GM18511 (cell line): ENCODE measurements around the gene NFIB.
A peak's percentile ranks its signal among the peaks of the same experiment; 100 is the strongest.

ENCODE experiments used
- ATAC-seq: cut with Tn5 transposase; IDR thresholded peaks from one replicate; pipeline ENCODE4 v1.9.1; 2021; ENCODE audit warnings: mild to moderate bottlenecking, moderate library complexity; ENCODE audit not compliant: unreplicated experiment

NFIB gene

DNA sequence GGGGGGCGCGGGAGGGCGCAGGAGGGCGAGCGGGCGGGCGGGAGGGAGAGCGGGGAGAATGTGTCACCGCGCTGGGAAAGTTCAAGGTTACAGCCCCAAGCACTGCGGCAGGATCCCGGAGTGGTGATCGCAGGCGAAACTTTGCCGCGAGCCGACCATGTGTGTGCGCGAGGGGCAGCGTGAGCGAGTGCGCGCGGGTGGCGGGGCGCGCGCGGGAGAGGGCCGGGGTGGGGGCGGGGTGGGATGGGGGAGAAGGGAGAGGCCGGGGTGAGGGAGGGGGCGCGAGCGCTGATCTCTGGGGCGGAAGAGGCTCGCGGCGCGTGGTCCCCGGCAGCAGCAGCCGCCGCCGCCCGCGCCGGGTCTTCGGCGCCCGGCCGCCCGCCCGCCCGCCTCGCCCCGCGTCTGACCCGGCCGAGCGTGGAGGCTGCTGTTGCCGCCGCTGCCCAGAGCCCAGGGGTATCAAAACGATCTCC, at the start of gene NFIB:
Gene NFIB (minus strand): TSS at position 191 of the 473 bp plus-strand sequence. CDS start 630 bp downstream, outside the sequence.
- ATAC-seq, result no peak

- ATAC-seq, result no peak
Measured at GRCh38 chr9:14362175-14362574, 48.2 kb upstream of the NFIB start.

DNA sequence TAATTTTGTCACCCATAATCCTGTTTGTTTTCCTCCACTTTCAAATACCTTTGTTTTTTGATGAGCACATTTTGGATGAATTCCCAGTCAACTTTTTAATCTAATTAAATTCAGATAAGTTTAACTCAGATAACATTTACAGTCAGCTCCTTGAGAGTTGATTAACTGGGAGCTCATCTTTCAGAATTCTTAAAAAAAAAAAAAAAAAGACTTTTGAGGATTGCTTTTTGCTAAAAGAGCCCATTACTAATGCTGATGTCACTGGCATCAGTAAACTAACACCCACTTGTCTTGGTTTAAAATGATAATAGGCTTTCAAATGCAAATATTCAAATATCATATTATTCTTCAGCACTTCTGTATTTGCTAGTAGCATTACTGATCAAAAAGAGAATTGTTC, 47.1 kb upstream of the NFIB start:
- no peak for ATAC-seq

DNA sequence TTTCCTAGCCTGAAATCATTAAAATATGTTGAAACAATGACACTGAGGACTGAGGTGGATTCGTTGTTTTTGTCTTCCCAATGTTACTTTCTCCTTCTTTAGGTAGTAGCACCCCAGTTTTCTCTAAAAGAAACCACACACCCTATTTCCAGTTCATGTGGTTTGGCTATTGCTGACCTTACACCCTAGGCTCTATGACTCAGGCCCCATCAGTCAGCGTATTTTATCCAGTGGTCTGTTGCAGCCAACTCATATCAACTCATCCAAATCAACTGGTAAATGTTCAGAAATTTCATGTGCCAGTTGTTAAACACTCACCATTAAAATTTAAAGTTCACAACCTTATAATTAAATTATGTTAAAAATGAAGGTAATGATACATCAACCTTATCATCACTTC, 44.6 kb upstream of the NFIB start:
- ATAC-seq, result no peak

- ATAC-seq, result no peak
Measured at GRCh38 chr9:14356351-14357265, 42.7 kb upstream of the NFIB start.

DNA sequence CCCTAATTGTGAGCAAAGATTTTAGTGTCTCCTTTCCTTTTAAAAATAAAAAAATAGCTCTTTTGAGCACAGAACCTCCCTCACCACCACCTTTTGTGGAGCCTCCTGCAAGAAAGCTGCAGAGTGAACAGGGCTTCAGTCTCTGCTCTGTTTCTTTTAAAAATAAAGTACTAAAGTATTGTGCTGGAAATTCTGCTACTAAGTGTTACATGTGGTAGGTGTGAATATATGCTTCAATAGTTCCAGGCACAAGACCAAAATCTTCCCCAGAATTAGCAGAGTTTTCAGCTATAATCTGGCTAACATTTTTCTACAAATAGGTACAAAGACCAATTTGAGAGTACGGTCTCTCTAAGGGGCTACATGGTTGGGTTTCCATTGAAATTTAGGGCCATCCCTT, 40.3 kb upstream of the NFIB start:
- no peak for ATAC-seq

- peak; percentile 89 for ATAC-seq
Measured at GRCh38 chr9:14353222-14354056, 39.5 kb upstream of the NFIB start.

- ATAC-seq, result no peak
Measured at GRCh38 chr9:14352503-14352902, 38.6 kb upstream of the NFIB start.

GRCh38 chr9:14351221-14351836, 37.4 kb upstream of the NFIB start:
- no peak for ATAC-seq

DNA sequence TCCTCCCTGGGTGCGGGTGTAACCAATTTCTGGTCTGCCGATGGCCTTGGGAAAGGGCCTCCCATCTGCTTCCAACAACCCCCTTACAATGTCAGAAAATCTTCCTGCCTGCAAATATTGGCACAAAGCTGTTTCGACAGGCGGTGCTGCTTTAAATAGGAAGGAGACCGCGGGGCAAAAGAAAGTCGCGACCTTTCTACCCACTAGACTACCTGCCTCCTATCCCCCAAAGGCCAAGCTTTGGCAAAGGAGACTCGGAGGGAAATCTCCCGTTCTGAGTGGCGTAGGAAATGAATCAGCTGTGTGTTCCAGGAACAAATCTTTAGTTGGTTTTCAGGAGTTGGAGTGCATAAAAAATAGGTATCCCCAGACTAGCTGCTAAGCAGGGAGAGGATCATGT, 36.8 kb upstream of the NFIB start:
- no peak for ATAC-seq

GRCh38 chr9:14350349-14350728, 36.4 kb upstream of the NFIB start:
- ATAC-seq, result no peak

GRCh38 chr9:14349447-14350348, 35.8 kb upstream of the NFIB start:
- no peak for ATAC-seq

GRCh38 chr9:14349146-14349446, 35.2 kb upstream of the NFIB start:
- ATAC-seq, result no peak

DNA sequence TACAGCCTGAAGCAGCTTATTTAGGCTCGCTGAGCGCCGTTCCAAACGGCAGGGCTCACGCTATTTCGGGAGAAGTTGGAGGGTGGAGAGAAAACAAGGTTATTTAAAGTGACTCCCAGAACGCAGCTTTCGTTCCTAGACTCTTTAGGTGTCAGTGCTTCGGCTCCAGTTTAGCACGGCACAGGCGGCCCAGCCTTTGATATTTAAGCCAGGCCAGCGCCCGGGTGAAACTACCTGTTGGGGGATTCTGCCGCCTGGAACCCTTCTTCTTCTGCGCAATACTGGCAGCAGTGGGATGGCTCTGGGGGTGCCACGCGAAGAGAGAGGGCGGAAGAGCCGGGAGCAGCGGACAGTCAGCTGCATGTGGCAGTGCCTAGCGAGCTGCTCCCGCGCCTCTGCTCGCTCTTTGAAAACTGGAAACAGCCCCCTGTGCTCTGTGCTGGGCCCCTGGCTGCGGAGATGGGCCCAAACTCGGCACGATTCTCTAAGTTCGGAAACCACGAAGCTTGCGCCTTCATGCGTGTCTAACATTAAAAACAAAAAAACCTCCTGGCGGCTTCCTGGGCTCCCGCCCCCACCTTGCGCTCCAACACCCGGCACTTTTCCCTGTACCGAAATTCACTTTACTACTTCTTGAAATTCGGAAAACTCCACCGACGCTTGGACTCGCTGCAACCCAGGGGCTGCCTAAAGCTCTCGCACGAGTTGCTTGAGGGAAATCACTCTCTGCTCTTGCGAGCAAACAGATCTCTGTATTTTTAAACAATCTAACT, 34.6 kb upstream of the NFIB start:
- ATAC-seq, result no peak

DNA sequence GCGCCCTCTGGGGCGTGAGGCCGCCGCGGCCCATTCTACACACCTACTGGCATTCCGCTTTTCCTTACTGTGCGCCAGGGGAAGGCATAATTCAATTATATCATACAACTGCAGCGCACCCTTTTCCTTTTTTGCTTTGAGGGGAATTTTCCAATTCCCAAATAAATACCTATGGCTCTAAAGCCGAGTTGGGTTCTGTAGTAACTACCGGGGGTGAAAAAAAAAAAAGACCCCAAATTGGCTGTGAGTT, 34.1 kb upstream of the NFIB start:
- no peak for ATAC-seq

DNA sequence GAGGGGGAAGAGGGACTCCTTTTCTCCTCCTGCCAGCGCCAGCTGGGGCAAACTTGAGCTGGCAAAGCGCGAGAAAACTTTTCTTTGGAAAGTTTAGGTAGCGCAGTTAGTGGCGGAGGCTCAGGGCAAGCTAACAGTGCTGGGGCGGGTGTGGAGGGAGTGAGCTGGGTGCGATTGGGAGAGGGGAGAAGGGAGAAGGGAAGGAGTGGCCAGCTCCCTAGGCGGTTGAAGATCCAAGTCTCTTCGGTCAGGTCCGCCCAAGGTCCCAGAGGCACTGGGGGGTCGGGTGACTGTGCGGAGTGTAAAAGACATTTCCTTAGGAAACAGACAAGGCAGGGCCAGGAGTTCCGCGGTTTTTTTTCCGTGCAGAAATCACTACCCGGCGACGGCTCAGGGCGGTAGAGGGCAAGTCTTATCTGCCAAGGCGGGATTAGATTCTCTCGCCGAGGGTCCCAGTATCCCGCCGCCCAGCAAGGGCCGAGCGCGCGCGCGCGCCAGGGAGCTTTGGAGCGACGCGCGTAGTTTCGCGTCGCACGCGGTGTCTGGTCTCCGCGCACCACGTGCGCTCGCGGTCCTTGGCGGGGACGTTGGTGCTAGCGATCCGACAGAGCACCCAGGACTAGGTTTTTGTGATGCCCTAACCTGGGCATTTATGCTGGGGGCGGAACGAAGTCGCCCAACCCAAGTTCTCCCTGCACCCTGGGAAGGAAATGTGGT, 33.6 kb upstream of the NFIB start:
- no peak for ATAC-seq

- ATAC-seq, result no peak
Measured at GRCh38 chr9:14346811-14347405, 33.0 kb upstream of the NFIB start.

DNA sequence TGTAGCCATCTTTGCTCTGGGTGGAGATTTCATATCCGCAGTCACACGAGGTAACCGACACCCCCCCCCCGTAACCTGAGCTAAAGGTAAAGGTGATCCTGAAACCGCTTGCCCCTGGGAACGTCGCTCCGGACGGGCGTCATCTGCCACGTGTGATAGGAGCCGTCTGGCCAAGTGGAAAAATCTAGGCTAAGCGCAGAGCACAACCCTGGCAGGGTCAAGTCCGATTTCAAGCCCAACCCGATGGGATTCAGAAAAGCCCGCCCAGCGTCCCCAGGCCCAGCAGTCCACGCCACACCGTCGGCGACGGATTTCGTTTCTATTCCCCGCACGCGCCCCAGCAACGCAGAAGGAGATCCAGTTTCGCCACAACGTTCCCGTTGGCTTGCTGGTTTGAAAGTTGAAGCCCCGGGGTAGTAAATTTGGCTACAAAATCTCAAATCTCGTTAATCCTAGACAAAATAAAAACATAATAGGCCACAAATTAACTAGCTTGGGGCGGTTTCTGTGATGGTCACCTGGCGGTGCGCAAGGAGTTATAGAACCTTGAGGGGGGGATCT, 32.4 kb upstream of the NFIB start:
- no peak for ATAC-seq
